GM12878 (cell line): ENCODE data around the gene CCSER1.
"Not testable (repeated sequence)": the region's sequence is repeated elsewhere in the genome, so short reads cannot be mapped to it uniquely, and the experiment has no call there.

ENCODE experiments used
- KDM1A ChIP-seq: fragments of 200-600 bp; sonication (generic); IDR thresholded peaks from 2 replicates; pipeline ENCODE4 v1.6.1; 2016; ENCODE audit warnings: borderline replicate concordance
- NFXL1 ChIP-seq: fragments of 450-650 bp; IDR thresholded peaks from 2 replicates; pipeline ENCODE4 v1.6.1; 2017; ENCODE audit warnings: antibody characterized with exemption, mild to moderate bottlenecking, borderline replicate concordance
- TBL1XR1 ChIP-seq: IDR thresholded peaks from 2 replicates; pipeline ENCODE4 v1.6.1; 2012; ENCODE audit warnings: low read depth, low read length, improper control_type of control experiment

DNA sequence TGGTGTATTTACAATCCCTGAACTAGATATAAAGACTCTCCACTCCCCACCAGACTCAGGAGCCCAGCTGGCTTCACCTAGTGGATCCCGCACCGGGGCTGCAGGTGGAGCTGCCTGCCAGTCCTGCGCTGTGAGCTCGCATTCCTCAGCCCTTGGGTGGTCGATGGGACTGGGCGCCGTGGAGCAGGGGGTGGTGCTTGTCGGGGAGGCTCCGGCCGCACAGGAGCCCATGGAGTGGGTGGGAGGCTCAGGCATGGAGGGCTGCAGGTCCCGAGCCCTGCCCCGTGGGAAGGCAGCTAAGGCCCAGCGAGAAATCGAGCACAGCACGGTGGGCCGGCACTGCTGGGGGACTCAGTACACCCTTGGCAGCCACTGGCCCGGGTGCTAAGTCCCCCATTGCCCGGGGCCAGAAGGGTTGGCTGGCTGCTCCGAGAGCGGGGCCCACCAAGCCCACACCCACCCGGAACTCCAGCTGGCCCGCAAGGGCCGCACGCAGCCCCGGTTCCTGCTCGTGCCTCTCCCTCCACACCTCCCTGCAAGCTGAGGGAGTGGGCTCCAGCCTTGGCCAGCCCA, 1090.7 kb downstream of the CCSER1 start:
- not testable (repeated sequence) for TF ChIP-seq TBL1XR1, NFXL1, KDM1A
